Ovary (tissue), 9 donors: Measurements from ENCODE around the gene COL9A3. TPM values are rescaled to one million over a fixed set of nuclear protein-coding genes. Genes with fewer than 3 reads are reported as not detected.

Source experiments
- DNase-seq, 5 donors: peaks; one replicate each; pipeline ENCODE4 v3.0.0-alpha.2; 2019 to 2020
- H3K27ac ChIP-seq, 2 donors: fragments of 200-600 bp; one replicate each; pipeline versions ENCODE4 v1.5.1 to v1.8.0; 2019 to 2022
- H3K27me3 ChIP-seq: fragments of 200-600 bp; one replicate; pipeline ENCODE4 v1.8.0; 2022
- H3K36me3 ChIP-seq: fragments of 200-600 bp; sonication (generic); one replicate; pipeline ENCODE4 v1.5.1; 2019
- H3K4me1 ChIP-seq: one replicate; pipeline ENCODE4 v1.8.1; 2013; ENCODE audit warnings: mild to moderate bottlenecking, moderate library complexity; ENCODE audit not compliant: insufficient read depth
- H3K4me3 ChIP-seq: fragments of 200-600 bp; sonication (generic); one replicate; pipeline ENCODE4 v1.5.1; 2017
- H3K9me3 ChIP-seq, 2 donors: fragments of 200-600 bp in 1 of 2; sonication (generic) in 1 of 2; one replicate each; pipeline versions ENCODE4 v1.5.1 to v1.8.1; 2013 to 2019; ENCODE audit warnings: mild to moderate bottlenecking in 1 of 2, moderate library complexity in 1 of 2
- EP300 ChIP-seq: sonication (generic); formaldehyde crosslinking; IDR thresholded peaks from one replicate; pipeline ENCODE4 v1.6.1; 2017; ENCODE audit warnings: antibody characterized with exemption
- POLR2A ChIP-seq: fragments of 450-650 bp; IDR thresholded peaks from one replicate; pipeline ENCODE4 v1.6.1; 2017; ENCODE audit warnings: antibody characterized with exemption, mild to moderate bottlenecking, moderate library complexity
- WGBS, 3 donors: extraction: QIAGEN DNeasy Blood & Tissue Kit in 1 of 3; methylation state at CpG; one replicate each; pipeline versions ENCODE4 v1.1.5 to v1.1.7; 2013 to 2017; 5-methylcytosine and 5-hydroxymethylcytosine counted together
- intact Hi-C, 4 donors: fragments of 100-400 bp; cut with DNase I; formaldehyde crosslinking; loops; one replicate each; pipeline versions ENCODE4 v1.11.0 to v1.15.1; 2022 to 2023
- polyA plus RNA-seq, 2 donors: library from polyadenylated mRNA; stranded (reverse); fragments of 200-250 nt in 1 of 2; fragments of 350-450 nt in 1 of 2; fragmentation: Illumina TruSeq in 1 of 2; extraction: RNeasy Lipid Tissue Mini Kit (QIAGEN cat#74804) in 1 of 2; gene quantifications; one replicate each; pipeline ENCODE4 v1.2.3, GENCODE V29; 2013 to 2014
- total RNA-seq, 7 donors: library from RNA; depleted of rRNA in 2 of 7; stranded (reverse); fragments of >200 nt in 2 of 7; fragmentation: NEBNext Ultra II Directional in 3 of 7; extraction: Animal tissue kit (Norgen Biotek cat#: 25700) in 3 of 7; gene quantifications; one replicate each; pipeline versions ENCODE4 v1.1.0 to v1.2.4, GENCODE V29; 2016 to 2023
- TF ChIP-seq, protein P1 (sequence below), 3 donors: fragments of 450-650 bp in 2 of 3; fragments of 200-600 bp in 1 of 3; IDR thresholded peaks; one replicate each; pipeline versions ENCODE4 v1.5.1 to v1.8.0; 2016 to 2022; ENCODE audit warnings: antibody characterized with exemption in 3 of 3, mild to moderate bottlenecking in 1 of 3
- donor health status: DM: no; HTN: no; CAD: no; lungs with moderate emphysema.
- donor health status: DM: no; HTN: no; CAD: no.
- donor health status: Bipolar disorder and iron deficiency.
- donor health status: DM: yes; HTN: yes; CAD: no.
- donor health status: DM: no; HTN: no; CAD: no.
- donor health status: DM: yes; HTN: yes; CAD: no.

The COL9A3 gene
- total and polyA plus RNA-seq, 9 donors, result 0.65 to 3.0 (median 1.6) TPM; not detected in 1

DNA sequence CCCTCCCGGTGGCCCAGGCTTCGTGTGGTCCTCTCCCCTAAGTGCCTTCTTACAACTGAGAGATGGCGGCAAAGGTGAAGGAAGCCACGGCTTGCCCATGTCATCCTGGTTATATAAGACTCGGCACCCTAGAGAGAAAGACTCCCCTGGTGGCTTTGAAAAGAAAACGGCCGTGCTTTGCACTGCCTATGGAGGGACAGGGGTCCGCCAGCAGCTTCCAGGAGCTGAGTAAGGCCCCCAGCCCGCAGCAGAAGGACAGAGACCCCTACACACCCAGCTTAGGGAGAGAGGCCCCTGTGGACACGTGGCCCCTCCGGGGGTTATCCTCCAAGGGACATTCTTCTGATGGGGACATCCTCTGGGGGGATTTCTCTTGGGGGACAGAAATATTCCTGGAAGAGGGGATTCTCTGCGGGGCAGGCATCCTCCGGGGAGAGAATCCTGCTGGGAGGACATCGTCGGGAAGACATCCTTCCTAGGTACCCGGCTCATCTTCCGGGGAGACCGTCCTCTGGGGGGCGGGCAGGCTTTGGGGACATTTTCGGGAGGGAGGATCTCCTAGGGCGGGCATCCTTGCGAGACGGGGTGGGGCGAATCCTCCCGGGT, 12.7 kb upstream of the COL9A3 start:
- peak in 2 of 5 donors; percentile 55 to 64 for DNase-seq
- Histone ChIP-seq H3K9me3 (no peaks in the 10 kb centered on the region), H3K27me3 (no peaks in the 10 kb centered on the region), H3K4me3 (peak overlapping the region; percentile 79), H3K27ac (peak overlapping the region; percentile 73 to 85), H3K36me3 (no peaks in the 10 kb centered on the region), H3K4me1 (peaks cover 10% of the 10 kb centered on the region)
- intact Hi-C loops, result loop anchor here in 1 of 4 donors (5.0 kb wide), 1 partner anchor 397 kb away; the partner anchor contains the start of gene CABLES2
- WGBS, 3 donors, result 21 to 28% (median 22%) methylated on average over 19 to 25 of the region's 25 CpGs
- no peak for TF ChIP-seq EP300
- TF ChIP-seq, protein P1, sequence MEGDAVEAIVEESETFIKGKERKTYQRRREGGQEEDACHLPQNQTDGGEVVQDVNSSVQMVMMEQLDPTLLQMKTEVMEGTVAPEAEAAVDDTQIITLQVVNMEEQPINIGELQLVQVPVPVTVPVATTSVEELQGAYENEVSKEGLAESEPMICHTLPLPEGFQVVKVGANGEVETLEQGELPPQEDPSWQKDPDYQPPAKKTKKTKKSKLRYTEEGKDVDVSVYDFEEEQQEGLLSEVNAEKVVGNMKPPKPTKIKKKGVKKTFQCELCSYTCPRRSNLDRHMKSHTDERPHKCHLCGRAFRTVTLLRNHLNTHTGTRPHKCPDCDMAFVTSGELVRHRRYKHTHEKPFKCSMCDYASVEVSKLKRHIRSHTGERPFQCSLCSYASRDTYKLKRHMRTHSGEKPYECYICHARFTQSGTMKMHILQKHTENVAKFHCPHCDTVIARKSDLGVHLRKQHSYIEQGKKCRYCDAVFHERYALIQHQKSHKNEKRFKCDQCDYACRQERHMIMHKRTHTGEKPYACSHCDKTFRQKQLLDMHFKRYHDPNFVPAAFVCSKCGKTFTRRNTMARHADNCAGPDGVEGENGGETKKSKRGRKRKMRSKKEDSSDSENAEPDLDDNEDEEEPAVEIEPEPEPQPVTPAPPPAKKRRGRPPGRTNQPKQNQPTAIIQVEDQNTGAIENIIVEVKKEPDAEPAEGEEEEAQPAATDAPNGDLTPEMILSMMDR (IDR thresholded peaks at IDR 0.05), result peak in 2 of 3 donors; percentile 13 to 17
- TF ChIP-seq POLR2A, result no peak

DNA sequence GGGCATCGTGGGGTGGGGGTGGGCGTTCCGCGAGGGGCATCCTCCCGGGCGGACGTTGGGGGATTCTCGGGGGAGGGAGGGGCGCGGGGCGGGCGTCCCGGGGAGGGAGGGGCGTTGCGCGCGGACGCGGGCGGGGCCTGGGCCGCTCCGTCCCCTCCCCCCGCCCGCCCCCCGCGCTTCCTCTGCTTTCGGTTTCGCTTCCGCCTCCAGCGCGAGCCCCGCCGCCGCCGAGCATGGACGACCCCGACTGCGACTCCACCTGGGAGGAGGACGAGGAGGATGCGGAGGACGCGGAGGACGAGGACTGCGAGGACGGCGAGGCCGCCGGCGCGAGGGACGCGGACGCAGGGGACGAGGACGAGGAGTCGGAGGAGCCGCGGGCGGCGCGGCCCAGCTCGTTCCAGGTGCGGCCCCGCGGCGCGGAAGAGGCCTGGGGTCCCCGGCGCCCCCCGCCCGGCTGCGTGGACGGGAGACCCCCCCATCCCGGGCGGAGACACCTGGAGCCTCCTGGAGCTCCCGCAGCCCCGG, 12.2 kb upstream of the COL9A3 start, which contains the start of gene OGFR:
Gene OGFR (plus strand): TSS at position 209 of the 528 bp plus-strand sequence. CDS start 25 bp downstream, at position 234.
- intact Hi-C loops, result loop anchor here in 2 of 4 donors (5.0 kb wide), 2 partner anchors 137 to 397 kb away; partner anchors contain the start of gene CABLES2 (in 1 of the 2)
- no peaks in the 10 kb centered on the region for H3K9me3 ChIP-seq
- H3K4me1 ChIP-seq, result peaks cover 10% of the 10 kb centered on the region
- H3K4me3 ChIP-seq, result peak within 1 kb of the TSS; percentile 79
- peak; percentile 39 for TF ChIP-seq POLR2A
- TF ChIP-seq, protein P1 (IDR thresholded peaks at IDR 0.05), result no peak
- H3K27ac ChIP-seq, result peak within 1 kb of the TSS; percentile 73 to 85
- no peaks in the 10 kb centered on the region for H3K27me3 ChIP-seq
- DNase-seq, result peak; percentile 73 to 81 (median 80)
- H3K36me3 ChIP-seq, result no peaks in the 10 kb centered on the region
- 0 to 1% (median 1%) methylated on average over 26 to 75 of the region's 77 CpGs for WGBS, 3 donors

DNA sequence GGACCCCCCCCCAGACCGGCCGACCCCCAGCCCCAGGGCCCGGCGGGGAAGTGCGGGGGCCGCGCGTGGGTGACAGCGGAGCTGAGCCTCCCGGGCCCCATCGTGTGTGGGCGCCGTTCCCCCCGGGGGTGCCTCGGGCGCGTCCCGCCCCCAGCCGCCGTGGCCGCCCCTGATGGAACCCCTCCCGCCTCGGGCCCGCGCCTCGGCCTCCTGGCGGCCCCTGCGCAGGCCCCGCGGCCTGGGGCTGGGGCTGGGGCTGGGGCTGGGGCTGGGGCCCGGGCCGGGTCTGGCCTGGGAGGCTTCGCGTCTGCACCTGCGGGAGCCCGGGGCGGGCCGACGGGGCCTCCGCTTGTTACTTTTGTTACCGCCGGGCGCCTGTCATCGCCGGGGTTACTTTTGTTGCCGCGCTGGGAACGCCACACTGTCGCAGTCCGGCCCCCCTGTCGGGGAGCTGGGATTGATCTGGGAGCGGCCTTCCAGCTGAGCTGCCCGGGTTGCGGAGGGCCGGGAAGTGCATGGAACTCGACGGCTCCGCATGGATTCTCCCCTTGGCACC, 11.6 kb upstream of the COL9A3 start:
- intact Hi-C loops, result loop anchor here in 2 of 4 donors (5.0 kb wide), 1 partner anchor 138 kb away; no protein-coding TSS in a partner anchor
- TF ChIP-seq, protein P1 (IDR thresholded peaks at IDR 0.05), result no peak
- TF ChIP-seq EP300 (no peak), POLR2A (no peak)
- Histone ChIP-seq H3K27ac (peak overlapping the region; percentile 73 to 85), H3K9me3 (no peaks in the 10 kb centered on the region), H3K36me3 (no peaks in the 10 kb centered on the region), H3K4me3 (peak overlapping the region; percentile 79), H3K4me1 (peaks cover 10% of the 10 kb centered on the region), H3K27me3 (no peaks in the 10 kb centered on the region)
- DNase-seq, result peak in 1 of 5 donors; percentile 62
- WGBS, 3 donors, result 0% methylated on average over 24 to 58 of the region's 58 CpGs

DNA sequence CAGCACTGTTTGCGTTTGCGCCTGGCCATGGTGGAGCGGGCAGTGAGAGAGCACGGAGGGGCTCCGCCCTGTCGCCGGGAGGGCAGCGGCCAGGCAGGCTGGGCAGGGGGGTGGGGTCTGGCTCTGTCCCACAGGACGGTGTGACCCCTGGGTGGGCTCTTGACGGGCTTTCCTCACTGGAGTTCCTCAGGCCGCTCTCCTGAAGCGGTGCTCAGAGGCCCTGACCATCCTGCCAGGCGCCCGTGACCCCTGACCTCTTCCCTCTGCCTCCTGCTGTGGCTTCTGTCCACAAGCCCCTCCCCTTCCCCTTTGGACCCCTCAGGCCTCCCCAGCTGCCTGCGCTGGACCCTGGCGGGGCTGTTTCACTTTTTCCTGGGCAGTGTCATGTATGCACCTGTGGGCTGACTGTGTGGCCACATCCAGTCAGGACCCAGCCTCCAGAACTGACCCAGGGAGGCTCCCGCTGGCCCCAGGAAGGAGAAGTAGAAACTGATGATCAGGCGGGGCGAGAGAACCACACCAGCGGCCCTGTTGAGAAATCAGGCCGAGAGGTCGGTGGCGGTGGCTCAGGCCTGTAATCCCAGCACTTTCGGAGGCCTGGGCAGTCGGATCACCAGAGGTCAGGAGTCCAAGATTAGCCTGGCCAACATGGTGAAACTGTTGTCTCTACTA, 11.0 kb upstream of the COL9A3 start:
- H3K4me1 ChIP-seq, result peaks cover 10% of the 10 kb centered on the region
- no peaks in the 10 kb centered on the region for H3K9me3 ChIP-seq
- intact Hi-C loops, result loop anchor here in 2 of 4 donors (5.0 kb wide), 1 partner anchor 139 kb away; no protein-coding TSS in a partner anchor
- WGBS, 3 donors, result 25 to 29% (median 27%) methylated on average over 17 to 25 of the region's 25 CpGs
- DNase-seq, result peak; percentile 46 to 68 (median 63)
- no peaks in the 10 kb centered on the region for H3K36me3 ChIP-seq
- H3K27ac ChIP-seq, result no peak overlapping the region
- no peaks in the 10 kb centered on the region for H3K27me3 ChIP-seq
- H3K4me3 ChIP-seq, result peak overlapping the region; percentile 79
- TF ChIP-seq EP300 (no peak), POLR2A (no peak)
- TF ChIP-seq, protein P1 (IDR thresholded peaks at IDR 0.05), result no peak
